Fibroblast of peridontal ligament (primary cell): ENCODE measurements around the gene MT1F.
"Not testable (repeated sequence)": the region's sequence is repeated elsewhere in the genome, so short reads cannot be mapped to it uniquely, and the experiment has no call there.

Experiments used
- DNase-seq: peaks from one replicate; pipeline ENCODE4 v3.0.0-alpha.2; 2010; ENCODE audit errors: extremely low read depth

The MT1F gene

DNA sequence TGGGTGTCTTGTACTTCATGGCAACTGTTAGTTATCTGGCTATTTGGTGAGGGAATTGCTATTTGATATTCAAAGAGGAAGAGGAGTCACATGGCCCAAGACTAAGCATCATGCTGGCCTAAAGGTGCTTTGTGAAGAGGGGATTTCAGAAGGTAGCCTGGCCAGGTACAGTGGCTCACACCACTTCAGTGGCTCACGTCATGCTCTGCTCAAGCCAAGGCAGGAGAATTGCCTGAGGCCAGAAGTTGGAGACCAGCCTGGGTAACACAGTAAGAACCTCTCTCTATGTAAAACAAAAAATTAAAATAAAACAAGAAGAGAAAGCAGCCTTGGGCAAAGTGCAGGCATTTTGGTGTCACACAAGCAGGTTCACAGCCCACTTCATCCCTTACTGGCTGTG is 12.4 kb upstream of the MT1F start:
- DNase-seq, result no peak

GRCh38 chr16:56645838-56646237 is 11.9 kb upstream of the MT1F start:
- DNase-seq, result no peak

DNA sequence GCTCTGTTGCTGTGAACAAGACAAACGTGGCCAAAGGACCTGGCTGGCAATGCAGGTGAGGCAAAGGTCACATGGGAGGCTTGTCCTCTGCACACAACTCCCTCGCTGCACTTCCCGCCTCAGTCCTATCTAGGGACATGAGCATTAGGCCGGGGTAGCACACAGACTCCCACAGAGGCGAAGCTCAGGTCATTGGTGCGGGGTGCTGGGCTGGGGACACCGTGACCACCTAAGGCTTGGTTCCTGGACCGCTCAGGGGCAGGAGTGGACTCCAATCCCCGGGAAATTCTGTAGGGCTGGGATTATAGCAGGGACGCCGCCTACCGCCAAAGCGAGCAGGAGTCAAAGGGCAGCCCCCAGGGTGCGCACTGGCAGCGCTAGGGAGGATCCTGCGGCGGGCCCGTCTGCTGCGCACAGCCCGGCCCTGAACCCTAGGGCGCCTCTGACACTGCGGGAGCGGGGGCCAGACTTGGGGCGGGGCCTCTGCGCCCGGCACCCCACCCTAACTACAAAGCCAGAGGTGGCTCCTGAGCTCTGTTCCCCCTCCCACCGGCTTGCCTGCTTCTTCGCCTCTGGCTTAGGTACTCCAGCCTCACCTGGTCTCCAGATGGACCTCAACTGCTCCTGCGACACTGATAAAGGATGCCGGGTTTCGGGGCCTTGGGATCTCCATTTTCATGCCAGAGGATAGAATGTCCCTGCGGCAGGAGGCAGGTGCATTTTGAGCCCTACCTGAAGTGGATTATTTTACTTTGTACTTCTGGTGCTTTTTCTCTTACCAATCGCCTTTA is 9.9 kb upstream of the MT1F start:
- no peak for DNase-seq

- no peak for DNase-seq
Observed at GRCh38 chr16:56649271-56649670, 8.5 kb upstream of the MT1F start.

DNA sequence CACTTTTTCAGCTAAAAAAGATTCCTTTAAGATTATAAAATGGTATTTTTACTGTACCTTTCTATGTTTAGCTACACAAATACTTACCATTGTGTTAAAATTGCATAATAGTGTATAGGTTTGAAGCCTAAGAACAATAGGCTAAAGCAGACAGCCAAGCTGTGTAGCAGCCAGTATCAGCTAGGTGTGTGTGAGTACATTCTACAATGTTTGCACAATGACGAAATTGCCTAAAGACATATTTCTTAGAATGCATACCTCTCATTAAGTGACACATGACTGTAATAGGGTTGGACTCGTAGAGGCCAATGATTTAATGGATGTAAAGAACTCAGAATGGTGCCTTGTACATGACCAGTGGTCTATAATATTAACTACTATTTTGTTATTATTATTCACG is 7.9 kb upstream of the MT1F start:
- DNase-seq, result no peak

DNA sequence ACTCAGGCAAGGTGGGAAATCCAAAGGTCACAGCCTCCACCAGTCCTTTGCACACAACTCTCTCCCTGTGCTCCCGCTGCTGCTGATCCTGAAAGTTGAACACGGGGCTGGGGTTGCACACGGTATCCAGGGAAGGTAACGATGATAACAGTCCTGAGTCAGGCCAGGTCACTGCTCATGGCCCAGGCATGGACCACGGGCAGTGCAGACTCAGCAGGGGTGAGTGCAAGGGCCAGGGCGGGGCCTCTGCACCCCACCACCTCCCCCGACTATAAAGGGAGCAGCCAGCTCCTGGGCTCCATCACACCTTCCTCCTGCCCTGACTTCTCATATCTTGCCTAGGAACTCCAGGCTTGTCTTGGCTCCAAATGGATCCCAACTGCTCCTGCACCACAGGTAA is 6.2 kb upstream of the MT1F start, which contains the start of gene MT1B:
MT1B (plus strand) TSS at position 301 of the 400 bp plus-strand sequence; CDS start at position 369, 68 bp downstream.
- DNase-seq, result no peak

GRCh38 chr16:56652600-56652999 is 5.2 kb upstream of the MT1F start:
- DNase-seq, result no peak

DNA sequence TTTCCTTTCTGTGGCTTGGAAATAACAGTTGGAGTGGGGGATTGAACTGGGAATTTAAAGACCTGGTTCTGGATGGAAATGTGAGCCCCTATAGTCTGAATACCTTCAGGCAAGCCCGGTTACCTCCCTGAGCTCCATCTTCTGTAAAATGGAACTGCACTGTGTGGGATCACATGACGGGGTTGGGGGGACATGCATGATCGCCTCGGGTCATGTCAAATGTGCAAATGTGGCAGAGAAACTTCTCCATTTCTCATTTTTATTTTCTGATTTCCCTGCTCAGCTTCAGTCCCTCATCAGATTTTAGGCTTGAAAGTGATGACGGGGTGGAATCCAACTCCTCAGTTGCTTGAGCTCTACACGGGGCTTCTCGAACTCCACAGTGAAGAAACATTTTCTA is 4.5 kb upstream of the MT1F start:
- no peak for DNase-seq

- DNase-seq, result no peak
Observed at GRCh38 chr16:56658327-56658875, 642 bp downstream of the MT1F start.

DNA sequence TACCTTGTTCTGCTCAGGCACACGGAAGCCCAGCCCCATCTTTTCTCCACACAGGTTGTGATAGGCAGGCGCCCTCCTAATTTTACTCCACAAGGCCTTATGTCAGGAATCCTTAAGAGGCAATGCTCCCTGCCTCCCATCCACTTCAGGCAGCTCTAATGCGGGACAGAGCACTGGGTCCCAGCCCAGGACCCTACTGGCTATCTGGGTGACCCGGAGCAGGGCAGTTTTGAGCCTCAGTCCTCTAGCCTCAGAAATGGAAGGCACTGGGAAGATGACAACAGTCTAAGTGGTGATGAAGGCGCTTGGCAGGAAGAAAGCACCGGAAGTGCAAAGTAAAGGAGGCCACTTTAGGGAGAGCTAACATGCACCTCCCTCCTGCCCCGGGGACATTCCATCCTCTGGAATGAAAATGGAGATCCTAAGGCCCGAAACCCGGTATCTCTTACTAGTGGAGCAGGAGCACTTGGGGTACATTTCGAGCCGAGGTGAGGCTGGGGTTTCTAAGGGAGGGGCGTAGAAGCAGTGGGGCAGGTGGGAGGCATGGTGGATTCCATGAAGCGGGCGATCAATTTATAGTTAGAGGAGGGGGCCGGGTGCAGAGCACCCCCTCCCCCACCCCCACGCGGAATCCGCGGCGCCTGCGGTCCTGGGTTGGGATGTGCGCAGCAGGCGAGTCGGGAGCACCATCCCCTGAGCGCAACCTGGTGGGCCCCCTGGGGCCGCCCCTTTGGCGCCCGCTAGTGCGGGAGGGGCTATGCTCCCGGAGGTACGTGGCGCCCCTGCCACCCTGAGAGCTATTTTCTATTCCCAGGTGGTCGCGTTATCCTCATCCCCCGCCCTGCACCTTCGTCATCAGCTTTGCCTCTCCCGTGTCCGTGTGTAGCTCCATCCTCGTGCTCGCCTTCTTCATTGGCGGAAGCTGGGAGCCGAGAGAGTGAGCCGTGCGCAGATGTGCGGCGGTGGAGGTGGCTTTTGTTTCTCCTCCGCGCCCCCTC is 4.9 kb downstream of the MT1F start:
- no peak for DNase-seq

DNA sequence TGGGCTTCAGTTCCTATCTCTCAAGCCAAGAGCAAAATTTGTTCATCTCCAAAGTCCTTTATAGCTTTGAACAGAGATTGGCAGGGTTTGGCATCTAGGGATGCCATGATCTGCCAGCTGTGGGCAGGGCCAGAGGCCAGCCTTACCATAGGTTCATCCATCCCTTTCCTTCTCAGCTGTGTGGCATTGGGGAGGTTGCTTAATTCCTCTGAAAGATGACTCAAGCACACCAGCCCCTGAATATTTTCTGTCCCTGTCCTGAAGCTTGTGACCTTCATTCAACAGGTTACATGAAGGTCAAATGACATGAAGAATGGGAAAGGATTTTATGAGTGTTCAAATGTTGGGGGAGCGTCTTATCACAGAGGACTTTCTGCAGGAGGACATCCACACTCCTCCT is 6.7 kb downstream of the MT1F start:
- no peak for DNase-seq

DNA sequence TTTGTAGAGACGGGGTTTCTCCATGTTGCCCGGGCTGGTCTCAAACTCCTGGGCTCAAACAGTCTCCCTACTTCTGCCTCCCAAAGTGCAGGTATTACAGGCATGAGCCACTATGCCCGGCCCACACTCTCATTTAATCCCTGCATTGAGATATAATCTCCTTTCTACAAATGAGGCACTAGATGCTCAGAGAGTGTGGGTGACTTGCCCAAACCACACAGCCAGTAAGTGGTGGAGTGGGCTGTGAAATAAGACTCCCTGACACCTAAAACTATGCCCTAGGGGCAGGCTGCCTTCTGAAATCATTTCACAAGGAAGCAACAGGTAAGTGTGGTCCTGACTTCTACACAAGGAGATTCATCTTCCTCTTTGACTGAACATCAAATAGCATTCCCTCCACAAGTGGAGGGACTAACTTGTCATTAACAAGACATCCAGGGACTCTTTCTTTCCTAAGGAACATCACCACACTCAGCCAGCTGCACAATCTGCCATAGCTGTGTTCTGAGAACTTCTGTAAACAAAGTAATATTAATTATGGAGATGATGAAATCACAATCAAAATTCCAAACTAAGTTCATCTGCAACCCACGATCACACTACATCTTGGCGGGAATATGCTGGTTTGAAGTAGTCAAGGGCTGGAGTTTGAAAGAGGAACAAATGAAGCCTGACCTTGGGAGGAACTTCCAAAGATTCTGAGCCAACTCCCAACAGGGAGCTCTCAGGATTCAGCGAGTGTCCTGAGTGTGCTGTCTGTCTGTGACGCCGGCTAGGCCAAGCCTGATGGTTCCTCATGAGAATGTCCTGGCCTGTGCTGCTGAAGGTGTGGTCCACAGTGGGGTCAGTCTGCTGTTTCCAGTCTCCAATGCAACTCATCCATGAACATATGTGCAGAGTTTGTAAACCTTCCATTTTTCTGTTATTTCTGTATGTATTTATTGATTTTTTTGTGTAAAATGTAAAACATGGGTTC is 7.8 kb downstream of the MT1F start:
- DNase-seq, result not testable (repeated sequence)

DNA sequence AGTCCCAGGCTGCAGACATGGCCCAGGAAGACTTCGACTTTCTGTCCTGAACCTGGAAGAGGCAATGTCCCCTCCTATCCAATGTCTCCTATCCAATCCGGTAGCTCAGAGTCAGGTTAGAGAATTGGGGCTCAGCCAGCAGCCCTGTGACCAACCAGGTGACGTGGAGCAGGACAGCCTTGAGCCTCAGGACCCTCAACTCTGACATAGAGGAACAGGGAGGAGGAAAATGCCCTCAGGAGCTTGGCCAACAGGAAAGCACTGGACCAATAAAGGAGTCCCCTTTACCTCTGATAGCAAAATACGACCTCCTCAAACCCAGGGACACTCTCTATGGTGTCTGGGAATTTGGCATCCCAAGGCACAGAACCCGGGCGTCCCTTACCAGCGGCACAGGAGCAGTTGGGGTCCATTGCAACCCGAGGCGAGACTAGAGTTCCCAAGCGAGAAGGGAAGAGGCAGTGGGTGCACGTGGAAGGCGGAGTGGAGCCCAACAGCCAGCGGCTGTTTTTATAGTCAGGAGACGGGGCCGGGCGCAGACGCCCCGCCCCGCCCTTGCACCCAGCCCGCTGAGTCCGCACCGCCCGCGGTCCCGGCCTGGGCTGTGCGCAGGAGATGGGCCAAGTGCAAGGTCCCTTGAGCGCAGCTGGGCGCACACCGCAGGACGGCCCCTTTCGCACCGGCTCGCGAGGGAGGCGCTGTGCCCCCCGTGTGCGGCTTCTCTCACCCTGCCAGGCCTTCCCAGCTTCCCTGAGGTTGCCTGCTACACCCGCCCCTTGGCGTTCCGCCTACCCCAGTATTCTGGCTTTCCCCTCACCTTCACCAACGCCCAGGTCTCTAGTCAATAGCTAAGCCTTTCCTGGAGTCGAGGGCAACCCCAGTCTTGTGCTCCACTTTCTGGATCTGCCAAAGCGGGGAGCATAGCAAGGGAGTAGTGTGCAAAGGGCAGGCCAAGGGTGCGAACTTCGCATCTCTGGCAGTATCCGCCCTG is 10.1 kb downstream of the MT1F start, which contains the start of gene MT1G:
MT1G (minus strand) TSS at position 485 of the 991 bp plus-strand sequence; CDS start at position 413, 72 bp downstream.
- DNase-seq, result no peak

- no peak for DNase-seq
Observed at GRCh38 chr16:56669005-56669839, 11.5 kb downstream of the MT1F start, which contains the start of gene MT1H. TSS of gene MT1H (plus strand) at chr16:56669814. CDS start at chr16:56669885, 71 bp downstream.

DNA sequence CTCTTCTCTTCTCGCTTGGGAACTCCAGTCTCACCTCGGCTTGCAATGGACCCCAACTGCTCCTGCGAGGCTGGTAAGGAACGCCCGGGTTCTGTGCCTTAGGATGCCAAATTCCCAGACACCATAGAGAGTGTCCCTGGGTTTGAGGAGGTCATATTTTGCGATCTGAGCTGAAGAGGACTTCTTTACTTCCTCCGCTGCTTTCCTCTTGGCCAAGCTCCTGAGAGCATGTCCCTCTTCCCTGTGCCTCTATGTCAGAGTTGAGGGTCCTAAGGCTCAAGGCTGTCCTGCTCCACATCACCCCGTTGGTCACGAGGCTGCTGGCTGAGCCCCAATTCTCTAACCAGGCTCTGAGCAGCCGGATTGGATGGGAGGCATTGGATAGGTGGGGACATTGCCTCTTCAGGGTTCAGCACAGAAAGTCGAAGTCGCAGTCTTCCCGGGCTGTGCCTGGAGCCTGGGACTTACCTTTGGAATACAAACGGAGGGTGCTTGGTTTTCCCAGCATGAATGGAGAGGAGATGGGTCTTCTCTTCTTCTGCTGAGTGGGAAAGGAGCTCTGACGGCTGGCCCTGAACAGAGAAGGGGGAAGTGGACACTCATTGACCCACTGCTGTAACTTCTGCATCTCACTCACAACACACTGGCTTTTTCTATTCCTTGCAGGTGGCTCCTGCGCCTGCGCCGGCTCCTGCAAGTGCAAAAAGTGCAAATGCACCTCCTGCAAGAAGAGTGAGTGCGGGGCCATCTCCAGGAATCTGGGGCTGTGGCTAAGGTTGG is 12.3 kb downstream of the MT1F start:
- DNase-seq, result no peak

- DNase-seq, result no peak
Observed at GRCh38 chr16:56670620-56670934, 12.8 kb downstream of the MT1F start.

- peak; percentile 39 for DNase-seq
Observed at GRCh38 chr16:56671691-56672090, 13.9 kb downstream of the MT1F start.

DNA sequence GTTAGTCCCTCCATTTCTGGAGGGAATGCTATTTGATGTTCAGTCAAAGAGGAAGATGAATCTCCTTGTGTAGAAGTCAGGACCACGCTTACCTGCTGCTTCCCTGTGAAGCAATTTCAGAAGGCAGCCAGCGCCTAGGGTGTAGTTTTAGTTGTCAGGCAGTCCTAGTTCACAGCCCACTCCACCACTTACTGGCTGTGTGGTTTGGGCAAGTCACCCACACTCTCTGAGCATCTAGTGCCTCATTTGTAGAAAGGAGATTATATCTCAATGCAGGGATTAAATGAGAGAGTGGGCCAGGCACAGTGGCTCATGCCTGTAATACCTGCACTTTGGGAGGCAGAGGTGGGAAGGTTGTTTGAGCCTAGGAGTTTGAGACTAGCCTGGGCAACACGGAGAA is 14.4 kb downstream of the MT1F start:
- not testable (repeated sequence) for DNase-seq
